SK-N-SH (cell line): Measurements from ENCODE around the gene SLC43A3. TPM values are rescaled to one million over a fixed set of nuclear protein-coding genes. Genes with fewer than 3 reads are reported as not detected.

Source experiments
- CTCF ChIA-PET: fragments of 300-600, 350-600 bp; formaldehyde crosslinking; extraction: SDS; loops from one replicate; lab custom pipeline; 2021; lab: Yijun Ruan, JAX
- POLR2A ChIA-PET: fragments of 350-600 bp; sonication (Branson Sonifier 250); formaldehyde crosslinking; extraction: SDS; loops from one replicate; lab custom pipeline; 2020; ENCODE audit warnings: antibody characterized with exemption, inconsistent platforms; lab: Yijun Ruan, JAX
- DNase-seq: peaks from one replicate; pipeline ENCODE4 v3.0.0; 2012
- H2AFZ ChIP-seq: fragments of 200-600 bp; sonication (generic); 2 replicates; pipeline ENCODE4 v1.8.1; 2016; ENCODE audit warnings: antibody characterized with exemption, mild to moderate bottlenecking, low read depth
- H3F3A ChIP-seq: fragments of 200-600 bp; sonication (generic); replicated peaks from 2 replicates; pipeline ENCODE3; 2016; ENCODE audit warnings: antibody characterized with exemption, mild to moderate bottlenecking; ENCODE audit not compliant: insufficient read depth
- H3K27ac ChIP-seq, 2 experiments: fragments of 200-500 bp in 1 of 2; fragments of 200-600 bp in 1 of 2; sonication (Bioruptor generic) in 1 of 2; sonication (generic), shearing (Covaris generic) in 1 of 2; 2 replicates each; pipeline versions ENCODE4 v1.5.1 to v1.6.1; 2014 to 2016; ENCODE audit warnings: low read depth in 2 of 2, inconsistent platforms in 1 of 2, low read length in 1 of 2, mild to moderate bottlenecking in 1 of 2, mixed read lengths in 1 of 2
- H3K27me3 ChIP-seq: fragments of 200-600 bp; sonication (generic), shearing (Covaris generic); 2 replicates; pipeline ENCODE4 v1.6.1; 2016; ENCODE audit warnings: mixed run types; ENCODE audit not compliant: insufficient read depth
- H3K36me3 ChIP-seq, 2 experiments: fragments of 200-500 bp in 1 of 2; fragments of 200-600 bp in 1 of 2; sonication (Bioruptor generic) in 1 of 2; sonication (generic) in 1 of 2; replicated peaks in 1 of 2; 2 replicates each; pipeline versions ENCODE3 to v1.5.1; 2014 to 2016; ENCODE audit warnings: low read length in 1 of 2, mild to moderate bottlenecking in 1 of 2; ENCODE audit not compliant: insufficient read depth in 2 of 2, control insufficient read depth in 1 of 2
- H3K4me1 ChIP-seq, 2 experiments: fragments of 200-500 bp in 1 of 2; fragments of 200-600 bp in 1 of 2; sonication (Bioruptor generic) in 1 of 2; sonication (generic), shearing (Covaris generic) in 1 of 2; 2 replicates each; pipeline versions ENCODE4 v1.5.1 to v1.6.1; 2014 to 2016; ENCODE audit warnings: low read depth in 1 of 2, low read length in 1 of 2, mixed run types in 1 of 2; ENCODE audit not compliant: insufficient read depth in 2 of 2, control insufficient read depth in 1 of 2
- H3K4me2 ChIP-seq: fragments of 200-600 bp; sonication (generic), shearing (Covaris generic); 2 replicates; pipeline ENCODE4 v1.6.1; 2017; ENCODE audit warnings: mixed run types
- H3K4me3 ChIP-seq, 2 experiments: fragments of 200-500 bp in 1 of 2; fragments of 200-600 bp in 1 of 2; sonication (Bioruptor generic) in 1 of 2; sonication (generic), shearing (Covaris generic) in 1 of 2; 2 replicates each; pipeline versions ENCODE4 v1.5.1 to v1.8.1; 2014 to 2016; ENCODE audit warnings: low read depth in 2 of 2, inconsistent platforms in 1 of 2, low read length in 1 of 2, mild to moderate bottlenecking in 1 of 2, mixed read lengths in 1 of 2, moderate library complexity in 1 of 2
- H3K79me2 ChIP-seq: fragments of 200-600 bp; sonication (generic); 2 replicates; pipeline ENCODE4 v1.8.1; 2017; ENCODE audit warnings: mild to moderate bottlenecking; ENCODE audit not compliant: insufficient read depth
- H3K9ac ChIP-seq: fragments of 200-600 bp; sonication (generic); 2 replicates; pipeline ENCODE4 v1.6.1; 2017; ENCODE audit warnings: mixed run types
- H3K9me2 ChIP-seq: fragments of 200-600 bp; sonication (generic); 2 replicates; pipeline ENCODE4 v1.6.1; 2017; ENCODE audit warnings: mixed run types
- H3K9me3 ChIP-seq: fragments of 200-600 bp; sonication (generic); 2 replicates; pipeline ENCODE4 v1.6.1; 2017; ENCODE audit warnings: mixed run types, mild to moderate bottlenecking, moderate library complexity
- H4K20me1 ChIP-seq: fragments of 200-600 bp; sonication (generic); 2 replicates; pipeline ENCODE4 v1.6.1; 2017; ENCODE audit warnings: mild to moderate bottlenecking, mixed run types; ENCODE audit not compliant: insufficient read depth
- CHD2 ChIP-seq: fragments of 150-350 bp; IDR thresholded peaks from 2 replicates; pipeline ENCODE4 v1.6.1; 2018; ENCODE audit warnings: low read length; ENCODE audit not compliant: partially characterized antibody
- CTCF ChIP-seq: fragments of 200-600 bp; sonication (generic); IDR thresholded peaks from 2 replicates; pipeline ENCODE4 v1.6.1; 2017; ENCODE audit warnings: antibody characterized with exemption, mild to moderate bottlenecking, moderate library complexity
- ELF1 ChIP-seq: IDR thresholded peaks from 2 replicates; pipeline ENCODE4 v1.4.0; 2012
- JUND ChIP-seq: IDR thresholded peaks from 2 replicates; pipeline ENCODE4 v1.4.0; 2012
- MAX ChIP-seq: IDR thresholded peaks from 2 replicates; pipeline ENCODE4 v1.4.0; 2012; ENCODE audit warnings: low read depth
- NFIC ChIP-seq: IDR thresholded peaks from 2 replicates; pipeline ENCODE4 v1.4.0; 2012; ENCODE audit warnings: borderline replicate concordance
- NRF1 ChIP-seq: IDR thresholded peaks from 2 replicates; pipeline ENCODE4 v1.6.1; 2012; ENCODE audit warnings: low read depth, mild to moderate bottlenecking, low read length
- POLR2AphosphoS5 ChIP-seq: IDR thresholded peaks from 2 replicates; pipeline ENCODE4 v1.6.1; 2012; ENCODE audit warnings: low read depth, low read length
- REST ChIP-seq: IDR thresholded peaks from 2 replicates; pipeline ENCODE4 v1.6.1; 2012; ENCODE audit warnings: mild to moderate bottlenecking, low read depth, low read length, moderate library complexity
- RFX5 ChIP-seq: IDR thresholded peaks from 2 replicates; pipeline ENCODE4 v1.6.1; 2012; ENCODE audit warnings: mild to moderate bottlenecking, improper control_type of control experiment, low read length
- RXRA ChIP-seq: IDR thresholded peaks from 2 replicates; pipeline ENCODE4 v1.4.0; 2012; ENCODE audit warnings: low read depth, mild to moderate bottlenecking, borderline replicate concordance
- TAF1 ChIP-seq: IDR thresholded peaks from 2 replicates; pipeline ENCODE4 v1.6.1; 2012; ENCODE audit warnings: low read depth, mild to moderate bottlenecking, low read length, moderate library complexity, borderline replicate concordance
- TEAD4 ChIP-seq: IDR thresholded peaks from 2 replicates; pipeline ENCODE4 v1.4.0; 2012; ENCODE audit warnings: mild to moderate bottlenecking, borderline replicate concordance; ENCODE audit not compliant: insufficient read depth
- WGBS: methylation state at CpG from one replicate; pipeline ENCODE4 v1.1.6; 2017; ENCODE audit warnings: low lambda C conversion rate; 5-methylcytosine and 5-hydroxymethylcytosine counted together
- polyA plus RNA-seq, 3 experiments: library from polyadenylated mRNA; depleted of rRNA; stranded (reverse); fragments of >200 nt; gene quantifications; 2 replicates each; pipeline ENCODE4 v1.2.3, GENCODE V29; 2012
- TF ChIP-seq, protein P1 (sequence below): IDR thresholded peaks from 2 replicates; pipeline ENCODE4 v1.4.0; 2012; ENCODE audit warnings: low read depth, borderline replicate concordance

Gene SLC43A3
- polyA plus RNA-seq, 1 of the 3 experiments (the other 2 are of a cell fraction): 4.1 TPM

GRCh38 chr11:57461841-57462489 is 35.0 kb upstream of the SLC43A3 start:
- no peak for DNase-seq
- Histone ChIP-seq H3K9me3 (no peaks in the 10 kb centered on the region), H3K79me2 (no peaks in the 10 kb centered on the region), H3K27me3 (peaks cover 28% of the 10 kb centered on the region), H3K36me3 (no peaks in the 10 kb centered on the region), H2AFZ (no peak overlapping the region), H4K20me1 (no peaks in the 10 kb centered on the region), H3K27ac (no peak overlapping the region), H3K4me2 (no peak overlapping the region), H3K4me3 (no peak overlapping the region), H3F3A (peaks cover 4% of the 10 kb centered on the region), H3K9ac (no peak overlapping the region), H3K9me2 (no peaks in the 10 kb centered on the region), H3K4me1 (peaks cover 11 to 22% of the 10 kb centered on the region in 2 experiments; a peak in 2 of 4 replicates)
- POLR2A ChIA-PET: no interaction called here
- WGBS: 83% methylated on average over 11 of the region's 16 CpGs
- CTCF ChIA-PET: interaction anchor here (3.4 to 13.8 kb wide), 5 partner anchors 10 to 66 kb away, joined by 11 to 306 read pairs (median 54); partner anchors contain the start of genes SLC43A1 and TIMM10
- no peak for TF ChIP-seq NFIC
- no peak for TF ChIP-seq RFX5
- TF ChIP-seq JUND: no peak
- TF ChIP-seq POLR2AphosphoS5: no peak
- no peak for TF ChIP-seq CTCF
- no peak for TF ChIP-seq ELF1
- no peak for TF ChIP-seq RXRA
- no peak for TF ChIP-seq MAX
- TF ChIP-seq, protein P1, sequence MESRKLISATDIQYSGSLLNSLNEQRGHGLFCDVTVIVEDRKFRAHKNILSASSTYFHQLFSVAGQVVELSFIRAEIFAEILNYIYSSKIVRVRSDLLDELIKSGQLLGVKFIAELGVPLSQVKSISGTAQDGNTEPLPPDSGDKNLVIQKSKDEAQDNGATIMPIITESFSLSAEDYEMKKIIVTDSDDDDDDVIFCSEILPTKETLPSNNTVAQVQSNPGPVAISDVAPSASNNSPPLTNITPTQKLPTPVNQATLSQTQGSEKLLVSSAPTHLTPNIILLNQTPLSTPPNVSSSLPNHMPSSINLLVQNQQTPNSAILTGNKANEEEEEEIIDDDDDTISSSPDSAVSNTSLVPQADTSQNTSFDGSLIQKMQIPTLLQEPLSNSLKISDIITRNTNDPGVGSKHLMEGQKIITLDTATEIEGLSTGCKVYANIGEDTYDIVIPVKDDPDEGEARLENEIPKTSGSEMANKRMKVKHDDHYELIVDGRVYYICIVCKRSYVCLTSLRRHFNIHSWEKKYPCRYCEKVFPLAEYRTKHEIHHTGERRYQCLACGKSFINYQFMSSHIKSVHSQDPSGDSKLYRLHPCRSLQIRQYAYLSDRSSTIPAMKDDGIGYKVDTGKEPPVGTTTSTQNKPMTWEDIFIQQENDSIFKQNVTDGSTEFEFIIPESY: no peak
- no peak for TF ChIP-seq TEAD4
- TF ChIP-seq NRF1: no peak
- no peak for TF ChIP-seq REST
- TF ChIP-seq CHD2: no peak
- TF ChIP-seq TAF1: no peak
